ENCODE results near the gene PDZRN3. TPM values are rescaled to one million over a fixed set of nuclear protein-coding genes. Genes with fewer than 3 reads are reported as not detected.

The PDZRN3 gene
- total RNA-seq, 1 donor from 2014 or later: 4.1 TPM

- DNase-seq (ENCODE audit: low read depth): no peak
- no peaks in the 10 kb centered on the region for H3K36me3 ChIP-seq (ENCODE audit: control insufficient read depth, insufficient read depth, low read length)
- no peak overlapping the region for H3K4me3 ChIP-seq (ENCODE audit: low read depth, low read length)
- H3K27me3 ChIP-seq (ENCODE audit: control insufficient read depth, insufficient read depth, low read length): no peaks in the 10 kb centered on the region
- TF ChIP-seq, protein P1, sequence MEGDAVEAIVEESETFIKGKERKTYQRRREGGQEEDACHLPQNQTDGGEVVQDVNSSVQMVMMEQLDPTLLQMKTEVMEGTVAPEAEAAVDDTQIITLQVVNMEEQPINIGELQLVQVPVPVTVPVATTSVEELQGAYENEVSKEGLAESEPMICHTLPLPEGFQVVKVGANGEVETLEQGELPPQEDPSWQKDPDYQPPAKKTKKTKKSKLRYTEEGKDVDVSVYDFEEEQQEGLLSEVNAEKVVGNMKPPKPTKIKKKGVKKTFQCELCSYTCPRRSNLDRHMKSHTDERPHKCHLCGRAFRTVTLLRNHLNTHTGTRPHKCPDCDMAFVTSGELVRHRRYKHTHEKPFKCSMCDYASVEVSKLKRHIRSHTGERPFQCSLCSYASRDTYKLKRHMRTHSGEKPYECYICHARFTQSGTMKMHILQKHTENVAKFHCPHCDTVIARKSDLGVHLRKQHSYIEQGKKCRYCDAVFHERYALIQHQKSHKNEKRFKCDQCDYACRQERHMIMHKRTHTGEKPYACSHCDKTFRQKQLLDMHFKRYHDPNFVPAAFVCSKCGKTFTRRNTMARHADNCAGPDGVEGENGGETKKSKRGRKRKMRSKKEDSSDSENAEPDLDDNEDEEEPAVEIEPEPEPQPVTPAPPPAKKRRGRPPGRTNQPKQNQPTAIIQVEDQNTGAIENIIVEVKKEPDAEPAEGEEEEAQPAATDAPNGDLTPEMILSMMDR (IDR thresholded peaks at IDR 0.05; ENCODE audit: insufficient read depth, low read length, poor library complexity, severe bottlenecking): no peak
Observed at GRCh38 chr3:73604451-73604850, 20.3 kb downstream of the PDZRN3 start.

- Histone ChIP-seq H3K4me3 (ENCODE audit: low read depth, low read length) (no peak overlapping the region), H3K27me3 (ENCODE audit: control insufficient read depth, insufficient read depth, low read length) (no peaks in the 10 kb centered on the region), H3K36me3 (ENCODE audit: control insufficient read depth, insufficient read depth, low read length) (no peaks in the 10 kb centered on the region)
- DNase-seq (ENCODE audit: low read depth): no peak
- TF ChIP-seq, protein P1 (IDR thresholded peaks at IDR 0.05; ENCODE audit: insufficient read depth, low read length, poor library complexity, severe bottlenecking): no peak
Observed at GRCh38 chr3:73603762-73604171, 21.0 kb downstream of the PDZRN3 start.

GRCh38 chr3:73602170-73602569, 22.6 kb downstream of the PDZRN3 start:
- Histone ChIP-seq H3K4me3 (ENCODE audit: low read depth, low read length) (no peak overlapping the region), H3K36me3 (ENCODE audit: control insufficient read depth, insufficient read depth, low read length) (no peaks in the 10 kb centered on the region), H3K27me3 (ENCODE audit: control insufficient read depth, insufficient read depth, low read length) (no peaks in the 10 kb centered on the region)
- peak; percentile 34 for DNase-seq (ENCODE audit: low read depth)
- TF ChIP-seq, protein P1 (IDR thresholded peaks at IDR 0.05; ENCODE audit: insufficient read depth, low read length, poor library complexity, severe bottlenecking): no peak

- TF ChIP-seq, protein P1 (IDR thresholded peaks at IDR 0.05; ENCODE audit: insufficient read depth, low read length, poor library complexity, severe bottlenecking): no peak
- no peak for DNase-seq (ENCODE audit: low read depth)
- Histone ChIP-seq H3K27me3 (ENCODE audit: control insufficient read depth, insufficient read depth, low read length) (no peaks in the 10 kb centered on the region), H3K36me3 (ENCODE audit: control insufficient read depth, insufficient read depth, low read length) (no peaks in the 10 kb centered on the region), H3K4me3 (ENCODE audit: low read depth, low read length) (no peak overlapping the region)
Observed at GRCh38 chr3:73601481-73601880, 23.3 kb downstream of the PDZRN3 start.

DNA sequence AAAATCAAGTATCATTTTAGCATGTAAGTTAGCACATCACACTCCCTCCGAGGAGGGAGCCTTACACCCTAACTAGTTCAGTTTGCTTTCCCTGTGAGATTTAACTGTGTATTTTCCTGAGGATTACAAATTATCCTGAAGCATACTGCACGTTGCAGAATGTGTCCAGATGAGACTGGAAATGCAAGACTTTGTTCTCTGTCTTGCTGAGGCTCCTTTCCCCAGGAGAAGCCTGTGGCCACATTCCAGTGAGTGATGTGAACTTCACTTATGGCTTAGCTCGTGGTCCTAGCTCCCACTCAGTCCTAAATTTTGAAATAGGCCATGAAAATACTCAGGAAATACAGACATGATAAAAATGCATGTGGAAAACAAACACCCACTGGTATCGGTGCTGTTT, 23.7 kb downstream of the PDZRN3 start:
- DNase-seq (ENCODE audit: low read depth): no peak
- Histone ChIP-seq H3K36me3 (ENCODE audit: control insufficient read depth, insufficient read depth, low read length) (no peaks in the 10 kb centered on the region), H3K27me3 (ENCODE audit: control insufficient read depth, insufficient read depth, low read length) (no peaks in the 10 kb centered on the region), H3K4me3 (ENCODE audit: low read depth, low read length) (no peak overlapping the region)
- TF ChIP-seq, protein P1 (IDR thresholded peaks at IDR 0.05; ENCODE audit: insufficient read depth, low read length, poor library complexity, severe bottlenecking): no peak

GRCh38 chr3:73600293-73600938, 24.3 kb downstream of the PDZRN3 start:
- Histone ChIP-seq H3K27me3 (ENCODE audit: control insufficient read depth, insufficient read depth, low read length) (no peaks in the 10 kb centered on the region), H3K36me3 (ENCODE audit: control insufficient read depth, insufficient read depth, low read length) (no peaks in the 10 kb centered on the region), H3K4me3 (ENCODE audit: low read depth, low read length) (no peak overlapping the region)
- TF ChIP-seq, protein P1 (IDR thresholded peaks at IDR 0.05; ENCODE audit: insufficient read depth, low read length, poor library complexity, severe bottlenecking): no peak
- no peak for DNase-seq (ENCODE audit: low read depth)

All from kidney epithelial cell (primary cell).